GM21619 (cell line): ENCODE measurements around the gene P2RY1.
A peak's percentile ranks its signal among the peaks of the same experiment; 100 is the strongest.
"Not testable (repeated sequence)": the region's sequence is repeated elsewhere in the genome, so short reads cannot be mapped to it uniquely, and the experiment has no call there.

Experiments used
- ATAC-seq: cut with Tn5 transposase; IDR thresholded peaks from one replicate; pipeline ENCODE4 v1.9.1; 2021; ENCODE audit not compliant: unreplicated experiment

Gene P2RY1

GRCh38 chr3:152835601-152836102 is 721 bp downstream of the P2RY1 start:
- ATAC-seq: peak; percentile 19

- no peak for ATAC-seq
These were observed 1.3 kb downstream of the P2RY1 start for GRCh38 chr3:152836269-152836668.

GRCh38 chr3:152839511-152839910 is 4.6 kb downstream of the P2RY1 start:
- ATAC-seq: no peak

- no peak for ATAC-seq
These were observed 6.2 kb downstream of the P2RY1 start for GRCh38 chr3:152841131-152841530.

- ATAC-seq: no peak
These were observed 7.5 kb downstream of the P2RY1 start for GRCh38 chr3:152842413-152842812.

- peak; percentile 79 for ATAC-seq
These were observed 9.0 kb downstream of the P2RY1 start for GRCh38 chr3:152843955-152844354.

- ATAC-seq: not testable (repeated sequence)
These were observed 11.8 kb downstream of the P2RY1 start for GRCh38 chr3:152846572-152847202.

GRCh38 chr3:152847599-152847998 is 12.7 kb downstream of the P2RY1 start:
- ATAC-seq: not testable (repeated sequence)

- no peak for ATAC-seq
These were observed 15.2 kb downstream of the P2RY1 start for GRCh38 chr3:152849996-152850578.

- ATAC-seq: no peak
These were observed 18.3 kb downstream of the P2RY1 start for GRCh38 chr3:152853196-152853595.

GRCh38 chr3:152857082-152857481 is 22.2 kb downstream of the P2RY1 start:
- ATAC-seq: no peak

GRCh38 chr3:152858170-152858800 is 23.4 kb downstream of the P2RY1 start:
- no peak for ATAC-seq

GRCh38 chr3:152860736-152861135 is 25.8 kb downstream of the P2RY1 start:
- no peak for ATAC-seq

- no peak for ATAC-seq
These were observed 30.8 kb downstream of the P2RY1 start for GRCh38 chr3:152865668-152866245.

GRCh38 chr3:152870027-152870426 is 35.1 kb downstream of the P2RY1 start:
- no peak for ATAC-seq

GRCh38 chr3:152873314-152873713 is 38.4 kb downstream of the P2RY1 start:
- not testable (repeated sequence) for ATAC-seq

- ATAC-seq: no peak
These were observed 40.2 kb downstream of the P2RY1 start for GRCh38 chr3:152874896-152875749.

GRCh38 chr3:152879130-152879789 is 44.3 kb downstream of the P2RY1 start:
- no peak for ATAC-seq

GRCh38 chr3:152879790-152880174 is 44.9 kb downstream of the P2RY1 start:
- ATAC-seq: no peak

- ATAC-seq: no peak
These were observed 50.1 kb downstream of the P2RY1 start for GRCh38 chr3:152885076-152885475.
